HG02970 (cell line): ENCODE data around the gene PLEKHG5.

Source experiments
- ATAC-seq: cut with Tn5 transposase; IDR thresholded peaks from one replicate; pipeline ENCODE4 v1.9.1; 2021; ENCODE audit warnings: mild to moderate bottlenecking, moderate library complexity, moderate number of reproducible peaks; ENCODE audit not compliant: unreplicated experiment, low FRiP score

The PLEKHG5 gene

GRCh38 chr1:6417961-6418667 is 73.4 kb downstream of the PLEKHG5 start:
- no peak for ATAC-seq
